CD4-positive, alpha-beta T cell treated with Interleukin-17A for 4 hours (primary cell): Measurements from ENCODE around the gene C3.

ENCODE experiments used
- DNase-seq: peaks from one replicate; pipeline ENCODE4 v3.0.0-alpha.2; 2020; ENCODE audit warnings: mixed read lengths

Gene C3

GRCh38 chr19:6730153-6730804 is 9.8 kb upstream of the C3 start:
- DNase-seq, result peak; percentile 19

GRCh38 chr19:6729573-6730152 is 9.2 kb upstream of the C3 start:
- DNase-seq, result no peak

GRCh38 chr19:6728346-6728745 is 7.9 kb upstream of the C3 start:
- DNase-seq, result no peak

- DNase-seq, result no peak
These were observed 5.2 kb upstream of the C3 start for GRCh38 chr19:6725513-6726231.

- no peak for DNase-seq
These were observed 4.4 kb upstream of the C3 start for GRCh38 chr19:6724631-6725492.

- no peak for DNase-seq
These were observed 3.3 kb upstream of the C3 start for GRCh38 chr19:6723738-6724137.

GRCh38 chr19:6723108-6723618 is 2.7 kb upstream of the C3 start:
- no peak for DNase-seq

GRCh38 chr19:6721773-6722172 is 1.3 kb upstream of the C3 start:
- DNase-seq, result no peak

GRCh38 chr19:6721138-6721474 is 656 bp upstream of the C3 start:
- DNase-seq, result no peak

GRCh38 chr19:6719992-6720368 is 470 bp downstream of the C3 start:
- DNase-seq, result no peak

GRCh38 chr19:6719540-6719861 is 949 bp downstream of the C3 start:
- no peak for DNase-seq

- no peak for DNase-seq
These were observed 1.5 kb downstream of the C3 start for GRCh38 chr19:6718741-6719539.

GRCh38 chr19:6718111-6718740 is 2.2 kb downstream of the C3 start:
- no peak for DNase-seq

- no peak for DNase-seq
These were observed 2.9 kb downstream of the C3 start for GRCh38 chr19:6717441-6717971.

- no peak for DNase-seq
These were observed 3.4 kb downstream of the C3 start for GRCh38 chr19:6717036-6717435.

GRCh38 chr19:6716610-6716970 is 3.9 kb downstream of the C3 start:
- DNase-seq, result no peak

GRCh38 chr19:6714749-6715555 is 5.5 kb downstream of the C3 start:
- DNase-seq, result no peak

GRCh38 chr19:6713773-6714692 is 6.4 kb downstream of the C3 start:
- no peak for DNase-seq

GRCh38 chr19:6712692-6713670 is 7.5 kb downstream of the C3 start:
- DNase-seq, result no peak
